Psoas muscle (tissue), 8 donors: ENCODE measurements around the gene PPT2. TPM values are rescaled to one million over a fixed set of nuclear protein-coding genes. Genes with fewer than 3 reads are reported as not detected.

ENCODE experiments used
- ATAC-seq, 4 donors: fragments of 200-7000 bp; cut with Tn5 transposase; one replicate each; pipeline ENCODE4 v1.9.1; 2020; ENCODE audit warnings: moderate library complexity in 3 of 4, mild to moderate bottlenecking in 2 of 4
- DNase-seq, 2 donors: peaks; one replicate each; pipeline ENCODE4 v3.0.0-alpha.2; 2020
- H3K27ac ChIP-seq: fragments of 200-600 bp; one replicate; pipeline ENCODE4 v1.8.0; 2022
- H3K27me3 ChIP-seq, 3 donors: fragments of 200-600 bp in 1 of 3; one replicate each; pipeline versions ENCODE4 v1.6.1 to v1.8.0; 2013 to 2022; ENCODE audit warnings: low read length in 2 of 3, mild to moderate bottlenecking in 2 of 3, moderate library complexity in 1 of 3; ENCODE audit not compliant: insufficient read depth in 3 of 3
- H3K36me3 ChIP-seq, 2 donors: fragments of 200-600 bp in 1 of 2; one replicate each; pipeline versions ENCODE4 v1.6.1 to v1.8.0; 2013 to 2022; ENCODE audit warnings: low read depth in 1 of 2, mild to moderate bottlenecking in 1 of 2, moderate library complexity in 1 of 2; ENCODE audit not compliant: insufficient read depth in 1 of 2
- H3K4me1 ChIP-seq: fragments of 200-600 bp; one replicate; pipeline ENCODE4 v1.8.0; 2022
- H3K4me3 ChIP-seq: fragments of 200-600 bp; one replicate; pipeline ENCODE4 v1.8.0; 2022; ENCODE audit warnings: mild to moderate bottlenecking
- H3K9me3 ChIP-seq: fragments of 200-600 bp; one replicate; pipeline ENCODE4 v1.8.0; 2022
- CTCF ChIP-seq: fragments of 200-600 bp; IDR thresholded peaks from one replicate; pipeline ENCODE4 v1.8.0; 2022; ENCODE audit warnings: antibody characterized with exemption
- WGBS, 3 donors: extraction: QIAGEN DNeasy Blood & Tissue Kit; methylation state at CpG; one replicate each; pipeline versions ENCODE4 v1.1.6 to v1.1.7; 2013; 5-methylcytosine and 5-hydroxymethylcytosine counted together
- intact Hi-C, 2 donors: fragments of 100-400 bp; cut with DNase I; formaldehyde crosslinking; loops; one replicate each; pipeline versions ENCODE4 v1.11.0 to v1.14.2; 2022
- polyA plus RNA-seq, 3 donors: library from polyadenylated mRNA; stranded (reverse); fragments of 200-250 nt; gene quantifications; one replicate each; pipeline ENCODE4 v1.2.3, GENCODE V29; 2013
- total RNA-seq, 4 donors: library from RNA; stranded (reverse); fragmentation: NEBNext Ultra II Directional in 2 of 4; extraction: Animal tissue kit (Norgen Biotek cat#: 25700) in 2 of 4; gene quantifications; one replicate each; pipeline versions ENCODE4 v1.2.1 to v1.2.4, GENCODE V29; 2021 to 2023
- donor health status: healthy with polysubstance abuse.
- donor health status: DM: no; HTN: no; CAD: no; lungs with moderate emphysema.
- donor health status: Bipolar disorder and iron deficiency.
- donor health status: healthy.
- donor health status: DM: yes; HTN: yes; CAD: no.
- donor health status: DM: no; HTN: no; CAD: no.
- donor health status: DM: no; HTN: no; CAD: no.
- donor health status: DM: yes; HTN: yes; CAD: no.

The PPT2 gene
- total and polyA plus RNA-seq, 7 donors: 11.3 to 28.3 (median 14.8) TPM

- no peak overlapping the region for H3K27ac ChIP-seq
- WGBS, 3 donors: 90 to 100% (median 93%) methylated on average over 1 of the region's 1 CpG
Measured at GRCh38 chr6:32146287-32146686, 7.7 kb upstream of the PPT2 start.

GRCh38 chr6:32146687-32147086, 7.3 kb upstream of the PPT2 start:
- ATAC-seq (no peak), DNase-seq (no peak)
- WGBS, 3 donors: 37 to 45% (median 41%) methylated on average over 4 of the region's 4 CpGs
- no peaks in the 10 kb centered on the region for H3K9me3 ChIP-seq
- H3K27me3 ChIP-seq: peaks cover 0 to 43% (median 13%) of the 10 kb centered on the region in 3 donors
- TF ChIP-seq CTCF: no peak
- intact Hi-C loops: no loop called here
- H3K4me1 ChIP-seq: no peaks in the 10 kb centered on the region
- H3K4me3 ChIP-seq: no peak overlapping the region
- H3K27ac ChIP-seq: no peak overlapping the region
- H3K36me3 ChIP-seq: no peaks in the 10 kb centered on the region

More at GRCh38 chr6:32146287-32146686, 7.7 kb upstream of the PPT2 start:
- no peaks in the 10 kb centered on the region for H3K4me1 ChIP-seq
- DNase-seq (no peak), ATAC-seq (no peak)
- TF ChIP-seq CTCF: no peak
- intact Hi-C loops: no loop called here
- no peaks in the 10 kb centered on the region for H3K9me3 ChIP-seq
- H3K27me3 ChIP-seq: peaks cover 0 to 43% (median 11%) of the 10 kb centered on the region in 3 donors
- no peak overlapping the region for H3K4me3 ChIP-seq
- no peaks in the 10 kb centered on the region for H3K36me3 ChIP-seq

- Histone ChIP-seq H3K27me3 (peaks cover 0 to 38% (median 17%) of the 10 kb centered on the region in 3 donors), H3K9me3 (no peaks in the 10 kb centered on the region), H3K4me1 (peaks cover 4% of the 10 kb centered on the region), H3K36me3 (no peaks in the 10 kb centered on the region), H3K4me3 (no peak overlapping the region), H3K27ac (no peak overlapping the region)
- TF ChIP-seq CTCF: no peak
- no peak for ATAC-seq
- intact Hi-C loops: no loop called here
- WGBS, 3 donors: 86 to 100% (median 94%) methylated on average over 4 of the region's 4 CpGs
- DNase-seq: no peak
Measured at GRCh38 chr6:32147401-32148132, 6.4 kb upstream of the PPT2 start.

- Histone ChIP-seq H3K4me3 (peak overlapping the region; percentile 38), H3K9me3 (no peaks in the 10 kb centered on the region), H3K27ac (no peak overlapping the region), H3K4me1 (peaks cover 4% of the 10 kb centered on the region), H3K27me3 (peaks cover 0 to 38% (median 17%) of the 10 kb centered on the region in 3 donors), H3K36me3 (no peaks in the 10 kb centered on the region)
- WGBS, 3 donors: 17 to 29% (median 23%) methylated on average over 36 to 39 of the region's 39 CpGs
- no peak for TF ChIP-seq CTCF
- intact Hi-C loops: no loop called here
- peak in 3 of 4 donors; percentile 31 to 60 (median 57) for ATAC-seq
- DNase-seq: peak; percentile 61 to 79
Measured at GRCh38 chr6:32148289-32149091, 5.5 kb upstream of the PPT2 start.
